Measurements from ENCODE around the gene CNKSR2.

DNA sequence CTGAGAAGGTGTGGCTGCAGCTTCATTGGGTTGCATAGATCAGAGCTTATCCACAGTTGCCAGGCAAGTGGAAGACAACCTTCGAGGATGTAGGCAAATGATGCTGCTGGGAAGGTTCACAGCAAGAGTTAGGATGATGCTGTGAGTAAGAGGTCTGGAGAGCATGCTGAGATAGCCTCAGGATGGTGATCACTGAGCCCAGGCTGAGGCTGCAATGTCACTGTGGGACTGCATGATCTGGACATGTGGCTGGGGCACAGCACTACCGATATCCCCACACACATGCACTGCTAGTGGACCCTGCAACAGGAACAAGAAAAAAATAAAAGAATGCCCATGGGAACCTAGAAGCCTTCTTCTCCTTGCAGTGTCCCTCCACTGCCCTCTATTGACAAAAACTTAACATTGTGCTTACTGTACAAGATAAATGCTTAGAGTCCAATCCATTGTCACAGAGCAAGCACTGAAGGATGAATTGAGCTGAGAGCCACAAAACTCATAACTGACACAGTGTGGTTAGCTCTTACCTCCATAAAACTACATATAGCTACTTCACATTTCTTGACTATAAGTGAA lies 105.6 kb downstream of the CNKSR2 start:
- TF ChIP-seq, protein P1, sequence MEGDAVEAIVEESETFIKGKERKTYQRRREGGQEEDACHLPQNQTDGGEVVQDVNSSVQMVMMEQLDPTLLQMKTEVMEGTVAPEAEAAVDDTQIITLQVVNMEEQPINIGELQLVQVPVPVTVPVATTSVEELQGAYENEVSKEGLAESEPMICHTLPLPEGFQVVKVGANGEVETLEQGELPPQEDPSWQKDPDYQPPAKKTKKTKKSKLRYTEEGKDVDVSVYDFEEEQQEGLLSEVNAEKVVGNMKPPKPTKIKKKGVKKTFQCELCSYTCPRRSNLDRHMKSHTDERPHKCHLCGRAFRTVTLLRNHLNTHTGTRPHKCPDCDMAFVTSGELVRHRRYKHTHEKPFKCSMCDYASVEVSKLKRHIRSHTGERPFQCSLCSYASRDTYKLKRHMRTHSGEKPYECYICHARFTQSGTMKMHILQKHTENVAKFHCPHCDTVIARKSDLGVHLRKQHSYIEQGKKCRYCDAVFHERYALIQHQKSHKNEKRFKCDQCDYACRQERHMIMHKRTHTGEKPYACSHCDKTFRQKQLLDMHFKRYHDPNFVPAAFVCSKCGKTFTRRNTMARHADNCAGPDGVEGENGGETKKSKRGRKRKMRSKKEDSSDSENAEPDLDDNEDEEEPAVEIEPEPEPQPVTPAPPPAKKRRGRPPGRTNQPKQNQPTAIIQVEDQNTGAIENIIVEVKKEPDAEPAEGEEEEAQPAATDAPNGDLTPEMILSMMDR (IDR thresholded peaks at IDR 0.05) = peak; percentile 28 to 62 (median 50)
- TF ChIP-seq POLR2A (IDR thresholded peaks at IDR 0.05) = no peak
